HG03196 (cell line): ENCODE data around the gene LYRM4.
"Not testable (repeated sequence)": the region's sequence is repeated elsewhere in the genome, so short reads cannot be mapped to it uniquely, and the experiment has no call there.

Experiments used
- ATAC-seq: cut with Tn5 transposase; IDR thresholded peaks from one replicate; pipeline ENCODE4 v1.9.1; 2021; ENCODE audit not compliant: unreplicated experiment

Gene LYRM4

DNA sequence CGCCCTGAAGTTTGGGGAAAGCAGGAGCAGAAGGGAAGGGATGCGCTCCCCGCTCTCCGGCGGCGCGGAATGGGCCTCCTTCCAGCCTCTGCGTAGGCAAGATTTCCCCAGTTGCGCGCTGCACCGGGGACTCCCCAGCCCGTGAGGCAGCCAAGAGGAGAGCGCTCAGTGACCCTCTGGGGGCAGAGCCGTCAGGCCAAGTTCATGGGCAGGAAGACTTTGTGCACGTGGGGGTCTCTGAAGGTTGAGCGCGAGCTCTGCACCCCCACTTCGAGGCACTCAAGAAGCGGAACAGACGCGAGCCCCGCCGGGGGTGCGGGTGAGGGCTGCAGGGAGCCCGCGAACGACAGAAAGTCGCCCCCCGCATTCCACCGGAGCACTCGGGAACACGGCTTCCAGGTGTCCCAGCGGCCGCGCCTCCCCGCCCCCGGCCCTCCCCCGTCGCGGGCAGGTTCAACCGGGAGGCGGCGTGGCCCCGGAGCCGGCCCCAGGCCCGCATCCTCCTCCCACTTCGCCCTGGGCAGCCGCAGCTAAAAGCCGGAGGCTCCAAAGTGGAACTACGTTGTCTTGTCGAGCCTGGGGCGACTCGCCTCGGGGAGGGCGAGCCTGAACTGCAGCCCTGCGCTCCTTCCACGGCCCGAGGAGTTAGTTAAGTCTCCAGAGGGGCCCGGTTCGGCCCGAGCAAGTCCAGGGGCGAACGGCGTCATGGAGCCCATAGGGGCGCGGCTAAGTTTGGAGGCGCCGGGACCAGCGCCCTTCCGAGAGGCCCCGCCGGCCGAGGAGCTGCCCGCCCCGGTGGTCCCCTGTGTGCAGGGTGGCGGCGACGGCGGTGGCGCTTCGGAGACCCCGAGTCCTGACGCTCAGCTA, 175.7 kb downstream of the LYRM4 start, which contains the start of gene PPP1R3G:
TSS of gene PPP1R3G (plus strand) at position 561 of the 867 bp plus-strand sequence. CDS start at position 706, 145 bp downstream.
- no peak for ATAC-seq

- ATAC-seq: no peak
Measured at GRCh38 chr6:5084360-5084780, 176.4 kb downstream of the LYRM4 start.

GRCh38 chr6:5083813-5084359, 176.9 kb downstream of the LYRM4 start:
- no peak for ATAC-seq

GRCh38 chr6:5083307-5083583, 177.5 kb downstream of the LYRM4 start:
- ATAC-seq: no peak

DNA sequence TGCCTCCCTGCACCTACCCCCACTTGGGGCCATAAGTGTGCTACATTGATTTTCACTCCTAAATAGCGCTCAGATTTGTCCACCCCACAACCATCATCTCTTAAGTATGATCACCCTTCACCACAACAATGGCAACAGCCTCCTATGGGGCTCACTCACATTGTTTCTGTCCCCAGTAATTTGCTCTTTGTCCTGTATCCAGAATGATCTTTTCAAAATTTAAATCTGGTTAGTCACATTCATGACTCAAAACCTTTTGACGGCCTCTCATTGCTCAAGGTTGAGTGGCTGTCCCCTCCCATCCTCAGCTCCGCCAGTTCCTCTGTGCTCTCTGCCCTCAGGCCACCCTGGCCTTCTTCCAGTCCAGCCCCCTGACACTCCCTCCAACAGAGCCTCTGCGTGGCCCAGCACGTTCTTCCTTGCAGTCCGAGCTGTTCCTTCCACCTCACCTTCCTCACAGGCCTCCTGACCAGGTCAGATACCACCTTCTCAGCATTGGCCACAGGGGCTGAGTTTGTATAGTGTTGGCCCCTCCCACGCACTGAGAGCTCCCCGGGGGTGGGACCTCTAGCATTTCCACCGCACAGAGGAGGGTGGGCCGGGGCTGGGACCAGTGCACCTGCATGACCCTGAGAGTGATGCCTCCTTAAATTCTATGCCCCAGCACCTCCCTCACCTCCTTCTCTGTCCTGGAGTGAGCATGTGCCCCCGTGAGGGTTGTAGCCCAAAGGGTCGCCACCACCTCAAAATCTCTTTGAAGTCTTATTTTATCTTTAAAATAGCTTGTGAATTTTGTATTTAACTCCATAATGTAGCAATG, 178.1 kb downstream of the LYRM4 start:
- ATAC-seq: no peak

- ATAC-seq: no peak
Measured at GRCh38 chr6:5081955-5082354, 178.8 kb downstream of the LYRM4 start.

DNA sequence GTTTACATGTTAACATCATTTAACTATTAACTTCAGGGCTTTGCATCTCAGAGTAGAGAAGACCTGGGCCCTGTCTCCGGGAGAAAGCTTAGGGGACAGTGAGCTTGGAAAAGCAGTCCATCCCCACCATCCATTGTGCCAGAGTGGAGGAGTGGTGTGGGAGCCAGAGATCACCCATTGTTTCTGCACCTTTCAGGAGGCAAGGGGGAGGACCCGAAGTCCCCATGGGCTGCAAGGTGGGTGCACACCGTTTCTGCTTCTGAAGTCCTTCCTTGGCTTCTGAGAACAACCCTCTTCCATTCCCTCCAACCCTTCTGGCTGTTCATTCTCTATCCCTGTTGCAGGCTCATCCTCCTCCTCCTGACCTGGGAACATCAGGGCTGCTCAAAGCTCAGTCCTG, 179.6 kb downstream of the LYRM4 start:
- no peak for ATAC-seq

DNA sequence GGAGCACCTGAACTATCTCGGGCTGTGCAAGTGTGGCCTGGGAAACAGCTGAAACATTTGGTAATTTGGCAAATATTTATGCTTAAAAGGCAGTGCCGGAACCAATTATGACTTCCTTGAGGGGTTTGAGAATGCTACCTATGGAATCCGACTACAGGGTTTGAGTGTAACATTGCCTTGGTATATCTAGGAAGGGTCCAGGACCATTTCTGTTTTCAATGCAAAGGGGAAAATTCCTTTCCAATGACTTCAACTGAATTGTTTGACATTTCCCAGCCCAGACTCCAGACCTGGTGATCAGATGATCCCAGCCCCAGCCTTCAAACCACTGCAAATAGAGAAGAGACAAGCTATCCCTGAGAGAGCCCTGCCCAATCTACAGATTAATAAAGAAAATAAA, 180.2 kb downstream of the LYRM4 start:
- no peak for ATAC-seq

- no peak for ATAC-seq
Measured at GRCh38 chr6:5079692-5080091, 181.1 kb downstream of the LYRM4 start.

- no peak for ATAC-seq
Measured at GRCh38 chr6:5078121-5078669, 182.6 kb downstream of the LYRM4 start.

DNA sequence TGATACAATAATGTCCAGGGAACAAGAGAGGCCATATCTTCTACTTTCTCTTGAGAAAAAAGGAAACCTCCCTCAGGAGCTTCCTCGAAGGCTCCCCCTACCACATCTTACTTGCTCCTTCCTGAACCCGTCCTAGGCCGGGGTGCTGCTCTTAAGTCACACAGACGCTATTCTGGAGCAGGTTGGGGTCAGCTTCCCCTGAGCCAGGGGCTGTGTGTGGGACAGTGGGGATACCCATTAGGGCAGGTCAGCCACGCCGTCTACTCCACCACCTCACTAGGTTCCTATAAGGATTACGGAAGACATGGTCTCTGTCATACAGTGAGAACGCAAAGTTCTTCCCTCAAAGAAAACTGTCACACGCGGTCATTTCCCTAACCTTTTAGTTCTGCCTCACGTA, 183.8 kb downstream of the LYRM4 start:
- no peak for ATAC-seq

DNA sequence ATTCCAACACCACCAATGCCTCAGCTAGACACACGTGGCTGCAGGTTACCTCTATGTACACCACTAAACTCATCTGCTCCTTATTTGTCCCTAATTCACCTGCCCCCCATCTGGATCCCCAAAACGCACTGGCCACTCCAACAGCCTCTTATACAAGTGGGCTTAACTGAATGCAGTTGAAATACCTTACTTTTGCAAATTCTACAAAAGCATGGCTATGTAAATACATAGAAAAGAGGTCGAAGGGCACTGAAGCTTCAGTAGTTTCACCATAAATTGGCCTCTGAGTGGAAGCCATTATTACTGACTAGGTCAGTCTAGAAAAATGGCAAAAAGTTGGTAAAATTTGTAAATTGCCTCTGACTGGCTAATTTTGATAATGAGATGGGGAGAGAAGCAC, 186.8 kb downstream of the LYRM4 start:
- ATAC-seq: no peak

GRCh38 chr6:5072440-5072839, 188.3 kb downstream of the LYRM4 start:
- no peak for ATAC-seq

GRCh38 chr6:5071216-5071615, 189.5 kb downstream of the LYRM4 start:
- no peak for ATAC-seq

GRCh38 chr6:5068153-5068751, 192.5 kb downstream of the LYRM4 start:
- ATAC-seq: no peak

GRCh38 chr6:5067305-5067704, 193.4 kb downstream of the LYRM4 start:
- ATAC-seq: no peak

- ATAC-seq: no peak
Measured at GRCh38 chr6:5066456-5067093, 194.2 kb downstream of the LYRM4 start.

DNA sequence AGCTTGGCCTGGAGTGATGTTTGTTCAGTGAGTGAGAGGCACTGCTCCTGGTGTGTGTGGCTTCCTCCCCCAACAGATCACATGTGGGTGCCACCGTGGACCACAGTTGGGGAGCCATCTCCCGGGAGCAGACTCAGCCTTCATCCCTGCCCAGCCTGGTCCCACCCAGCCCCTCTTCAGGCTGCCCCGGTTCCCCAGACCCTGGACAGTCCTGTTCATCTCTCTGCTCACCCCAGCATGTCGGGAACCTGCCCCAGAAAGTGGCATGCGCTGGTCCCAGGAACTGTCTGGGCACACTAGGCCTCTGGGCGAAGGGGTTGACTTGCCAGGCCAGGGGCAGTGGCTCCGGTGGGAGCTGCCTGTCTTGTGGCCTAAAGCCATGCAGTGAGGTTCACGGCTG, 197.1 kb downstream of the LYRM4 start:
- no peak for ATAC-seq

GRCh38 chr6:5061152-5061551, 199.6 kb downstream of the LYRM4 start:
- ATAC-seq: no peak

GRCh38 chr6:5060439-5060838, 200.3 kb downstream of the LYRM4 start:
- ATAC-seq: not testable (repeated sequence)
